ENCODE results near the gene GPATCH4.
A peak's percentile ranks its signal among the peaks of the same experiment; 100 is the strongest.
"Not testable (repeated sequence)": the region's sequence is repeated elsewhere in the genome, so short reads cannot be mapped to it uniquely, and the experiment has no call there.

Gene GPATCH4

DNA sequence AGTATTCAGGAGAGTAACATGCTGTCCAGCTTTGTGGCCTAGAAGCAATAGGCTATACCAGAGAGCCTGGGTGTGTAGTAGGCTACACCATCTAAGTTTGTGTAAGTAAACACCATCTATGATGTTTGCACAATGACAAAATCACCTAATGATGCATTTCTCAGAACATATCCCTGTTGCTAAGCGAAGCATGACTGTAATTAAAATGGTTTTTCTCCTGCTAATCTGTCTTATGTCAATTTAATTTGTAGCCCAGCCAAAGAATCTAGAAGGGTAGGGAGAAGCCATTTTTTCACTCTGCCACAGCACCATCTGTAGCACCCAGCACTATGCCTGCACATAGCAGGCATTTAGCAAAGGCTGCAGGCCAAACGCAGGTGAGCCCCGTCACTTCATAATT, 23.7 kb downstream of the GPATCH4 start:
- no peak for DNase-seq (ENCODE audit: low read depth in 3 of 3)

DNA sequence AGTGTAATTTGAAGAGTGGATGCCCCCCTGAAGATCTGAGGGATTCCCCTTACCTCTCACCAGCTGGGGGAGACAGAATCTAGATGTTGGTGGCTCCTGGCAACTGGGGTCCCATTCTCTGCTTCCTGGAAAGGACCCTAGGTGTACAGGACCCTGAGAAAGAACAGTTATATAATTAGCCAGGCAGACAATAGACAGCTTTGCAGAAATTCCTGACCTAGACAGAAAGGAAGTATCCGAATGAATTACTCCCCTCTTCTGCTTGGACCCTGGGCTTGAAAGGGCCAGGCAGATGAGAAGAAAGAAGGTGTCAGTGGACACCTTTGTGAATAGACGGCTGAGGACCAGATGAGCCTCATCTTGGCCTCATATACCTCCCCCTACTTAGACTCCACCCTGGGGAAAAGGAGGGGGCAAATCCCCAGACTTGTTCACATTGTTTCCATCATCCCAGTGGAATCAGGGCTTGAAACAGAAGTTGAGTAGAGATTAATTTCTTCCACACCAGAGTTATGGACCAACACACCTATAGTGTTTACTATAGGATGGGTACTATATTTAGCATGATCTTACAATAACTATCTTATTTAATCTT, 27.1 kb downstream of the GPATCH4 start:
- no peak for DNase-seq (ENCODE audit: low read depth in 3 of 3)

DNA sequence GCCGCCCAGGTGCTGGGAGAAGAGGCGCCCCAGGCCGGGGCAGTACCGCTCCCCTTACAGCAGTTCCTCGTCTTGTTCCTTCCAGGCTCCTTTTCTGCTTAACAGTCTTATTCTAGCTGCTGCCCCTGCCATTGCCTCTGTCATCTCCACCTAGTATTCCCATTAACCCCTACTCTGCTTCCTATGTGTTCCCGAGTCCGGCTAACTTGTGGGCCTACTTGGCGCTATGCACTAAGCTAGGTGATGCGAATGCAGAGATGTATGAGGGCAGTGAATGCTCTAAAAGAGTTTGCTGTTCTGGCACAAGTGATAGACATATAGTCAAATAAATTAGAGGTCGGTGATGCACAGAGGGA, 28.6 kb downstream of the GPATCH4 start:
- DNase-seq (ENCODE audit: low read depth in 3 of 3) = no peak

DNA sequence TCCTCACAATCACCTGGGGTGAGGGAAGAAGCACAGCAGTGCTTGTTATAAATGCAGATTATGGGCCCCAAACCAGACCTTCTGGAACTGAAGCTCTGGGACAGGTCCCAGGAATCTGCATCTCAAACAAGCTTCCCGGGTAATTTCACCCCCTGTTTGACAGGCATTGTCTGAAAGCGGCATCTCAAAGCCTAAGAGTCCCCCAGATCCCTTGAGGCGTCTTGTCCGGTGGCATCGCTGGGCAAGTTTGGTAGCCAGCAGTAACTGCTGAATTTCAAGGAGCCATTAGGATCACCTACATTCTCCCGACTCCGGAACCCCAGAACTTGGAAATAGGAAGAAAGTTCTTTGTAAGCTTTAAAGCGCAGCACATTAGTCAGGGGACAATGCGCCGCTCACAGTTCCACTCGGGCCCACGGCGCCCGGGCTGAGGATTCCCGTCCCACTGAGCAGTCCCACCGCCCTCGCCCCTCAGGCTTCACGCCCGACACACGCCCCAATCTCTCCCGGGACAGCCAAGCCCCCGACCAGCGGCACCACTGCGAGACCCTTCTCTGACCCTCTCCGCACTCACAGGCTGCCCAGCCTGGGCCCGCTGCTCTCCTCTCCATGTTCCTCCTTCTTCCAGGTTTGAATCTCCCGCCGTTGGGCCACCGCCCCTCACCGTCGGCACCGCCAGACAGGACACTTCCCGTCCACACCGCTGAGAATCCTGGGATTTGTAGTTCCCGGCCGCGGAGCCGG, 29.2 kb downstream of the GPATCH4 start, which contains the start of gene IQGAP3:
TSS of gene IQGAP3 (minus strand) at position 647 of the 744 bp plus-strand sequence. CDS start at position 611, 36 bp downstream.
- DNase-seq (ENCODE audit: low read depth in 3 of 3) = peak; percentile 33 to 43 (median 40)

DNA sequence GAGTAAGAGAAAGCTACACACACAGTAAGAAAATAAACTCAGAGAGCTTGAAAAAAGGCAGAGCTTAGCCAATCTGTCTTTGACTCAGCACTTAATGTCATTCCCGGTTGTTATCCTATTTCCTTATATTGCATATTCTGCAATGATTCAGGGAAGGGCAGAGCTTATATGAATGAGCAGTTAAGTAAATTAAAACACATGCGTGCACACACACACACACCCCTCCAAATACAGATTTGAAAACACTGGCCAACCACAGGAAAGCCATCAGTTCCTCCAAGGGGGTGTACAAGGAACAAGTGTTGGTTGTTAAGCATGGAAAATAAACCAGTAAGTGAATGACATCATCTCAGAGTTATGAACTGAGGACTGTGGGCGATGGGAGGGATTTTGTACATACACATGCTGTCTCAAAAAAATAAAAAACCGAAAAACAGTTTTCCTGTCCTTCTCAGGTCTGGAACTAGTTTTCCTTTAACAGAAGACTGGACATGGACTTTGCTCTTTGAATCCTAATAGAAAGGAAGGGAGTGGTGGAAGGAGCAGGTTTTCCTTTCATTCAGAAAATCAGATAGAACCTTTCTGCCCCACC, 29.9 kb downstream of the GPATCH4 start:
- DNase-seq (ENCODE audit: low read depth in 3 of 3) = no peak

DNA sequence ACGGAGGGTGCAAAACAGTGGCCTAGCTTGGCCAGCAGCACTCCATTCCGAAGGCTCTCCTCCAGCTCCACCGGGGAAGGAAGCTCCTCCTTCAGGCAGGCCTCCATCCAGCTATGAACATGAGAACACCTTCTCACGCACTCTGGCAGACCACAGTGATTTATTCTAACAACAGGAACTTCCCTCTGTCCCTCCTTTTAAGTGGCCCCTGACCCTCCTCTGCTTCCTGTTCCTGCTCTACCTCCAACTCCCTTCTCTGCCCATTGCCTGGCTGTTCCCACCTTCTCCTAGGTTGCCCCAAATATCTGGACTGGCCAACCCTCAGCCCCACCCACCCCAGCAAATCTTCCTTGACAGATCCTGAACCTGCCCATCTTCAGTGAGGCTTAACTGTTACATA, 34.8 kb downstream of the GPATCH4 start:
- no peak for DNase-seq (ENCODE audit: low read depth in 3 of 3)

DNA sequence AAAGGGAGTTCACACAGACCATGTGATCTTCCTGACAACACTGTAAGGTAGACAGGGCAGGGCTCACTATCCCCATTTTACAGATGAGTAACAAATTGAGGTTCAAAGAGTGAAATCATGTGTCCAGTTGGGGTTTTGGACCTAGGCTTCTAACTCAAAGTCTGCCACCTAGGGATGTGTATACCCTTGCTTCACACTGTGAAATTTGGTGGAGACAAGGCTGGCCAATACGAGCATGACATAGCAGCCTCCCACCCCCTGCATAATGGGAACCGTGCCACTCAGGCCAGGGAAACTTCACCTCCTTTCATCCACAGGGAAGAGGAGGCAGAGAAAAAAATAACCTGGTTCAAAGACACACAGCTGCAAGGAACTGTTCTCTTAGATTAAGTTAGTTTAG, 35.8 kb downstream of the GPATCH4 start:
- DNase-seq (ENCODE audit: low read depth in 3 of 3) = no peak

DNA sequence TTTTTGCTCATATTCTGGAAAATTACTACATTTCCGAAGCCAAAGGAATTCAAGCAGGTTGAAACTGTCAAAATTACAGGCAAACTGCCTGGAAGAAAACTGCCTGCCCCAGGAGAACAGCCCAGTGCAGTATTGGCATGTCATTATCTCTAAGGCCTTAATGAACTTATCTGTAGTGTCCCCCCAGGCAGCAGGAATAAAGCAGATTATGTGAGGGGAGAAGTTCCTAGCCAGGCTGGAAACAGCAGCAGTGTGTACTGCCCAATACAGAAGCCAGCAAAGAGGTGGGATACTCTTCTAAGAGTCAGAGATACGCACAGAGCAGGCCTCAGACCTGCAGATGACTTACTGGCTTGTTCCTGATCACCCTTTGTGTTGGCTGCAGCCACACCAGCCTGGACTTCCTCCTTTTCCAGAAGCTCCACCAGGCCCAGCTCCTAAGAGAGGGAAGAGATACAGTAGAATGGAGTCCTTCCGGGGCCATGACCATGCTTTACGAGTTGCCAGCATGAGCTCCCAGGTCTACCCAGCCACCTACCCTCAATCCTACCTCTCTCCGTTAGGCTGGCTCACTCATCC, 40.6 kb downstream of the GPATCH4 start:
- no peak for DNase-seq (ENCODE audit: low read depth in 3 of 3)

DNA sequence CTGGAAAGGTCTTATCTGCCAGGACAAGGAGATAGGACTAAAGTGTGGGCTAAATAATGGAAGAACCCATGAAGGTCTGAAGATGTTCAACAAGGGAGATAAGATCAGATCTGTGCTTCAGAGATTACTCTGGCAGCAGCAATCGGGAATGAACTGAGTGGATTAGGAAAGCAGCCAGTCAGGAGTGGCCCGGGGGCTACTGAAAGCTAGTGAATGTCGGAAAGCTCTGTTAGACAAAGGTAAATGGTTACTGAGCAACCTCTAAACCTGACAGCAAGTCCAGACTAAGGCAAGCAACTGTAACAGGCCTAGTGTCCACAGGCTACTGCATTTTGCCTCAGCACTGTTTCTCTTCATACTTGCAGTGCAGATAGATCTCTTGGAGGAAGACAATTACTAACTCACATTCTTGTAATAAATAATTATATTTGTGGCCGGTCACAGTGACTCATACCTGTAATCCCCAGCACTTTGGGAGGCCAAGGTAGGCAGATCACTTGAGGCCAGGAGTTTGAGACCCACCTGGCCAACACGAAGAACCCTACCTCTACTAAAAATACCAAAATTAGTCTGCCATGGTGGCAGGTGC, 41.4 kb downstream of the GPATCH4 start:
- DNase-seq (ENCODE audit: low read depth in 3 of 3) = no peak

DNA sequence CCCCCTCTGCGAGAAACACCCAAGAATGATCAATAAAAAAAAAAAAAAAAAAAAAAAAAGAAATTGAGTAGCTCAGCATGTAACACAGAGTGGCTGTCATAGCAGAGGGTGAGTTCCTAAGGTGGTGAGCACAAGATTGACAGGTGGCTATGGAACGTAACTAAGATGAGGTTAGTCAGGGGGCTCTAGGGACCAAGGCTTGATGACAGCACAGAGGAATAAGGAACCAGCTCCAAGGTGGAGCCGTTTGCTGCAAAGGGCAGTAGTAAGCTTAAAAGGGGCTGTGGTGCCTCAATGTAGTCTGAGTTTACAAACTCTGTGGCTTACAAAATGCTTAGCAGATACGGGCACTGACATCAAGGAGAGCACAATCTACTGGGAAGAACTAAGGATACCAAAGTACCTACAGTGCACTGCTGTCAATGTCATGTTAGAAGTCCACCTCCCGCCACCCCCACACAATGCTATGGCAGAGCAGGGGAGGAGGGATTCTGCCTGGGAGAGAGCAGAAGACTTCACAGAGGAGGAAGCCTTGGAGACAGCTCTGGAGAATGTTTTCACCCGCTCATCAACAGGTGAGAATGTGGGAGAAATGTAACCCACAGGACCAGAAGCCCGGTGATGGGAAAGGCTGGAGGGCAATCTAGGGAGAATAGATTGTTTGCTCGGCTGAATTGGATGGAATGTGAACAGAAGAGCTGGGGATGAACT, 42.0 kb downstream of the GPATCH4 start:
- DNase-seq (ENCODE audit: low read depth in 3 of 3) = no peak

DNA sequence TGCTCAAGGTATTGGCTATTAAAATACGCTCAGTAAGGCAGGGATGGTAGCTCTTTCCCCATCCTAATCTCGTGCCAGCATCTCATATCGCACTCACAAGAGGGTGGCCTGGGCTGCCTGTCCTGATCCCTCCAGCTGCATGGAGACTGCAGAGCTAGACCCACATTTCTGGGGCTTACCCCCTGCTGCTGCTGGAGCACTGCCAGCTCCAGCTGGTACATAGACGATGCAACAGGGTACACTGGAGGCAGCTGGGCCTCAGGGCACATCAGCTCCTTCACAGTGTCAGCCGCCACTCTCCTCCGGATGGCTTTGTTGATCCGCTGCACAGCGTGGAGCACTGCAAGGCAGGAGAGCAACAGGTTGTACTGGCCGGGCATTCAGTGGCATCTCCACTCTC, 44.9 kb downstream of the GPATCH4 start:
- no peak for DNase-seq (ENCODE audit: low read depth in 3 of 3)

DNA sequence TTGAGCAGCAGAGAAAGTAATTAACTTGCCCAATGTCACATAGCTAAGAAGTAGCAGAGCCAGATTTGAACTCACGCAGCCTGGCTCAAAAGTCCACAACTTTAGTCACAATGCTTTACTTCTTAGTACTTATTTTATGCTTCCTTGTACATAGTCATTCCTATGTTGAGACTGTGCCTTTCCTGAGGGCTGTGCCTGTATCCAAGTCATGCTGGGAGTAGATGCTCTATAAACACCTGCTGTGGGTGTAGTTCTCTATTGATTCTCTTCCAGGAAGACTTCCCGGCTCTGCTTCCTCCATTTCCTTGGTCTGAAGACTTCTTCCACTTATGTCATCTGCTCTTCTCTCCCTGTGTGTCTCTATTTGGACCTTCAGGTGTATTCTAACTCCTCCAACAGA, 45.6 kb downstream of the GPATCH4 start:
- no peak for DNase-seq (ENCODE audit: low read depth in 3 of 3)

DNA sequence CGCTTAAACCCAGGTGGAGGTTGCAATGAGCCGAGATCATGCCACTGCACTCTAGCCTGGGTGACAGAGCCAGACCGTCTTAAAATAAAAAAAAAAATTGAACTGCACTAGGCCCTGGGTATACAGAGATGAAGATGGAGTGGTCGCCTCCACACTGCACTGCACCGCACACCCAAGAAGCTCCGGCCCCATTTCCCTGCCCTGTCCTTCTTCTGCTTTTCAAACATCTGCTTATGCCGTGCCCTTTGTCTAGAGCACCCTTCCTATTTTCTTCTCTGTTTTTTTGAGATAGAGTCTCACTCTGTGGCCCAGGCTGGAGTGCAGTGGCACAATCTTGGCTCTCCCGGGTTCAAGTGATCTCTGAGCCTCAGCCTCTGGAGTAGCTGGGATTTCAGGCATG, 46.3 kb downstream of the GPATCH4 start:
- no peak for DNase-seq (ENCODE audit: low read depth in 3 of 3)

DNA sequence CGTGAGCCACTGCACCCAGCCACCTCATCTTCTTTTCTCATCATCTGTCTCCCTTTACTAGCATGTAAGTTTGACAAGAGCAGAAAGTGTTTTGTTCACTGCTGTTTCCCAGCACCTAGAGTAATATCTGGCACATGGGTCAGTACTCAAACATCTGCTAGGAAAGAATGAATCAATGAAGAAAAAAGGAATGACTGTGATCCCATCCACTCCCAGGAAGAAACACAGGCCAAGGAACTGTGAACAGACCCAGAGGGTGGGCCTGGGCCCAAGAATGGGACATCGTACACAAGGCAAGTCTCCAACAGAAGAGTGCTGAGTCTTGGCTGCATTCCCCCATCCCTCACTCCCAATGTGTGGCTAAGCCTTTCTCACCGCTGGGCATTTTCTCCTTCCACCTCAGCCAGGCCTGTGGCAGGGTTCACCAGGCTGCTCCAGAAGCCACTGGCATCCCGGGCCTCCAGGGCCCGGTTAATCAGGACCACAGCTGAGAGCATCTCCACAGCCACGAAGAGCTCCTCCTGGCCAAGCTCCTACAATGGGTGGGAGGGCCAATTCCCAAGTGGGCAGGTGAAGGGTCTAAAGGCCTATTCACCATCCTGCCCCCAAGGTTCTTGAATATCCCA, 47.3 kb downstream of the GPATCH4 start:
- no peak for DNase-seq (ENCODE audit: low read depth in 3 of 3)

DNA sequence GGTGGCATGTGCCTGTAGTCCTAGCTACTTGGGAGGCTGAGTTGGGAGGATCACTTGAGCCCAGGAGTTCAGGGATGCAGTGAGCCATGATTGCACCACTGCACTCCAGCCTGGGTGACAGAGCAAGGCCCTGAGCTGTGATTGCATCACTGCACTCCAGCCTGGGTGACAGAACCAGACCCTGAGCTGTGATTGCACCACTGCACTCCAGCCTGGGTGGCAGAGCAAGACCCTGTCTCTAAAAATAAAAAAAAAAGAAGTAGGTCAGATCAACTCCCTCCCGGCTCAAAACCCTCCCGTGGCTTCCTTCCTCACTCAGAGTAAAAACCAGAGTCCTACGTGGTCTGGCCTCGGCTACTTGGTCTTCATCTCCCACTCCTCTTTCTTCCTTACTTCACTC, 48.3 kb downstream of the GPATCH4 start:
- not testable (repeated sequence) for DNase-seq (ENCODE audit: low read depth in 3 of 3)

DNA sequence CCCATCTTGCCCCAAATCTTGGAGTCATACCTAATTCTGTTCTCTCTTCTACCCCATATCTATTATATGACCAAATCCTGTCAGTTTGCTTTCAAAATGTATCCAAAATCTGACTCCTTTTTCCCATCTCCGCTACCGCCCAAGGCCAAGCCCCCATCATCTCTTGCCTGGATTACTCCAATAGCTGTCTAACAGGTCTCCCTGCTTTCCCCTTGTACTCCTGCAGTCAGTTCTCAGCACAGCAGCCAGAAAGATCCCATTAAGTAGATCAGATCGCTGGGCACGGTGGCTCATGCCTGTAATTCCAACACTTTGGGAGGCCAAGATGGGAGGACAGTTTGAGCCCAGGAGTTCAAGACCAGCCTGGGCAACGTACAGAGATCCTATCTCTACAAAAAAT, 48.8 kb downstream of the GPATCH4 start:
- no peak for DNase-seq (ENCODE audit: low read depth in 3 of 3)

DNA sequence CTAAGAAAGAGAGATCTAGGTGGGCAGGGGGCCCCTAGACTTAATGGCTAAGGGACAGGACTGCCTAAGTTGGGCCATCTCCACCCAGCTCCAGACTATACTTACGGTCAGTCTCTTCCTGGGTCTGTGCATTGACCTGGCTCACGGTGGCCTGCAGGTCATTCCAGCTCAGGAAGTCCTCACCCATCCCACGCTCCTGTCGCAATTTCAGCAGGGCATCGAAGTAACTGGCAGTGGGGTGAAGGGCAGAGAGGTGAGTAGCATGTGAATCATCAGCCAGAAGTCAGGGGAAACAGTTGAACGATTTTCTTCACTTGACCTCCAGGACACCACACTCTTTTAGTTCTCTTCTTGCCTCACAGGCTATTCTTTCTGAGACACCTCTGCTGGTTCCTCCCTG, 49.4 kb downstream of the GPATCH4 start:
- no peak for DNase-seq (ENCODE audit: low read depth in 3 of 3)

DNA sequence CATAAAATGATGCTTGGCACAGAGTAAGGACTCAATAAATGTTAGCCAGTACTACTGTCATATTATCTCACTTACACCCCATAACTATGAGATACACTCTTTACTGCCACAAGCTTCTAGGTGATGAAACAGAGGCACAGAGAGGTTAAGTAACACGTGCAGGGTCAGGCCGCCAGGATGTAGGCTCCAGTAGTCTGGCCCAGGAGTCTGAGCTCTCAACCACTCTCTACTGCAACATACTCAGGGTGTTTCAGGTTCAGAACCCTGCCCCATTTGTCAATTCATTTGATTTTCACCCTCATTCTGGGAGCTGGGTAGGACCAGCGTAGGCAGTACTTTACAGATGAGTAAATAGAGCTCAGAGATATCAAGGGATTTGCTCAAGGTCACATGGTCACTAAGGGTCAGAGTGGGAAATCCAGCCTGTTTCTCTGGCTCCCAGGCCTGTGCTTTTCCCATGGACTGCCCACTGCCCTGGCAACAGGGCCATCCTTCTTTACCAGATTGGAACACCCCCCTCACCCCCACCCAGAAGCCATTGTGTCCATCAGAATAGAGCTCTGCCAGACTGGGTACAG, 50.1 kb downstream of the GPATCH4 start:
- no peak for DNase-seq (ENCODE audit: low read depth in 3 of 3)

DNA sequence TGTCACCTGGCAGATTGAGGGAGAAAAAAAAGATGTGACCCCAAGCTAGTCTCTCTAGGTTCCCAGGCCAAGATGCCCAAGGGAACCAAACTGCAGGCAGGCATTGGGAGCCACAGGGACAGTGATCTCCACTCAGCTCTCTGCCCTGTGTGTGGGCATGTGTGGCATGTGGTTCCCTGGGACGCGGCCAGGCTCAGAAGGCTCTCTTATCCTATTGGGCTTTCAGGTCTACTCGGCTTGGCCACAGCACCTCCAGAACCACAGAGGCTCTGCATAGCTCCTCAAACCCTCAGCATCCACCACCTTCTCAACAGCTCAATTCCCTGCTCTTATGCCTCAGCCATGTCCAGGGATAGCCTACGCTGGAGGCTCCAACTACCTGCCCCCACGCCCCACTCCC, 50.9 kb downstream of the GPATCH4 start:
- no peak for DNase-seq (ENCODE audit: low read depth in 3 of 3)

DNA sequence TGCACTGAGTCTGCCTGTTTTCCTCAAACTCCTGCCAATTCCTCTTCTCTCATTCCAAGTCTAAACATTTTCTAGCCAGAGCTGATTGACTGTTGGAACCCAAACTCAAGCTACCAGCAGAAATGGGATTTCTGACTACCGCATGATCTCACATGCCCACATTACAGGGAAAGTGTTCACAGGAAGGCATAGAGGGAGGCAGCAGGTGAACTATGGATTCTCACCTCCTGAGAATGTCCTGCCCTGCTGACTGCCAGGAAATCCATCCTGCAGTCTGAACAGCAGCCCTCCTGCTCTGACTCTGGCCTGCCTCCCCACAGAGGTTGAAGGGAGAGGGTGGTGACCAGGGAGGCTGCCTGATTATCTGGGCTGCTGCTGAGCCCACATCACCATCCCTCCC, 51.4 kb downstream of the GPATCH4 start:
- no peak for DNase-seq (ENCODE audit: low read depth in 3 of 3)

DNA sequence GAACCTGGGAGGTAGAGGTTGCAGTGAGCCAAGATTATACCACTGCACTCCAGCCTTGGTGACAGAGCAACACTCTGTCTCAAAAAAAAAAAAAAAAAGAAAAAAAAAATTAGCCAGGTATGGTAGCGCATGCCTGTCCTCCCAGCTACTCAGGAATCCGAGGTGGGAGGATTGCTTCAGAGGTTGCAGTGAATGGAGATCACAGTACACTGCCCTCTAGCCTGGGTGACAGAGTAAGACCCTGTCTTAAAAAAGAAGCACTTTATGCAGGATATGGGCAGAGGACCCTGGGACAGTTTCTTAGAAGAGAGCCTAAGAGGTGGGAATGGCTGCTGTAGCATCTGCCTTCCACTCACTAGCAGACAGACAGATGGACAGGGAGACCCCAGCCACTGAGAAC, 51.9 kb downstream of the GPATCH4 start:
- DNase-seq (ENCODE audit: low read depth in 3 of 3) = no peak
